HG03108 (cell line): ENCODE results near the gene TFF3.

Experiments
- ATAC-seq: cut with Tn5 transposase; IDR thresholded peaks from one replicate; pipeline ENCODE4 v1.9.1; 2021; ENCODE audit warnings: moderate library complexity; ENCODE audit not compliant: unreplicated experiment

TFF3 gene

DNA sequence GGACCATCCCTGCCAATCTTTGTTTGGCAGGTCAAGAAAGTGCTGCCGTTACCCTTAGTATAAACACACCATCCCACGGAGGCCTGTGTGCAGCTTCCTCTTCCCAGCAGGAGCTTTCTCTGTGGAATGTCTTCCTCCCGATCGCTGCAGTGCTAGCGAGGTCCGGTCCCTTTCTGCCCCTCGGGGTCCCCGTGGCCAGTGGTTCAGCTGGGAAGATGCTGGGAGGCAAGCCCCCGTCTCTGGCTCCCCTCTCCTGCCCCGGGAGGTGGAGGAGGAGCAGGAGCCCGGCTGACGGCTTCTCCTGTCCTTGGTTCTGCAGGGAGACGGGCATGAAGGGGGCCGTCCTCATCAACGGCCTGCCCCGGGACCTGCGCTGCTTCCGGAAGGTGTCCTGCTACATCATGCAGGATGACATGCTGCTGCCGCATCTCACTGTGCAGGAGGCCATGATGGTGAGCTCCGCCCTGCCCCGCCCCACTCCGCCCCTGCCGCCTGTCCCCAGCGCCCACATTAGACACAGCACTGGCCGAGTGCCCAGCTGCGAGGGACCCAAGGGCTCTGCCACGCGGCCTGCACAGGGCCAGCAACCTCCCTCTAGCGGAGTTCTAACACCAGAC, 42.1 kb downstream of the TFF3 start:
- no peak for ATAC-seq

DNA sequence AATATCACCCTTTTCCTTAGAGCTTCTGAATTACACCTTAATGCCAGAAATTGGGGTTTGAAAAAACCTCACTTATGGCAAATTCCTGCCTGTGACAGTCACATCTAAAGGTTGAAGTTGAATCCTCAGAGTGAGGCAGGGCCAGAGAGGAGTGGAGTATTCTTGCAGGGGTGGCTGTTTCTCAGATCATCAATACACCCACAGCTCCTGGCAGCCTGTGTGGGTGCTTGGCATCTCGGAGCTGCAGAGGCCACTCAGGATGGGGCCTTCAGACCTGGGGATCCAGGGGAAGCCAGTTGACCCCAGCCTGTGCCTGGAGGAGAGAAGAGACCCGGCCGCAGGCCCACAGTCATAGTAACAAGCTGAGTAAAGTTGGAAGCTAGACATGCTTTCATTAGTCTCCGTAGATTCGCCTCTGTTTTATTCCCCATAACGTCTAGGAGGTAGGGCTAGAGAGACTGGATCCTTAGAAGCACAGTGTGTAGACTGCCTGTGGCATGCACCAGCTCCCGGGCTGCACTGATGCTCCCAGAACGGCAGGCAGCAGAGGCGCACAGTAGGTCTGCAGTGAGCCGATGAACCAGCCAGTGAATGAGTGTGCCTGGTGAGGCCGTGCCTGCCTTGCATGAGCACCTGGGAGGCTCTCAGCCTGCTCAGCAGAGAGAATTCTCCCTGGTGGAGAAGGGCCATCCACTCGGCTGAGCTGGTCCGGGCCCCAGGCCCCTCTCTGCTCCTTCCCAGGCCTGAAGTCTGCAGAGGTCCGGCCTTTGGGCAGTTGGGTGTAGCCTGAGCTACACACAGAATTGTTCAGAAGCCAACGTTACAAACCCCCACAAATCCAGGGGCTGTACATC, 42.9 kb downstream of the TFF3 start:
- ATAC-seq = no peak

DNA sequence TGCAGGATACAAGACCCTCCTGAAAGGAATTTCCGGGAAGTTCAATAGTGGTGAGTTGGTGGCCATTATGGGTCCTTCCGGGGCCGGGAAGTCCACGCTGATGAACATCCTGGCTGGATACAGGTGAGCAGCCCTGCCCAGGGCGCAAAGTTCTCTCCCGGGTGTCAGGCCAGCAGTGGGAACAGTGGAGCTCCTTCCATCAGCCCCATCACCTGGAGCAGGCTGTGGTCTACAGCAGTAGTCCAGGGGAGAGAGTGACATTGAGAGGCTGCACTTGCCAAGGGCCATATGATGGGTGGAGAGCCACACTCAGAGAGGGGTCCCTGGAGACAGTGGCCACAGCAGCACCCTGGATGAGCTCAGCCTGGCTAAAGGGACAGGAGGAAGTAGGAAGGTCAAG, 44.1 kb downstream of the TFF3 start:
- ATAC-seq = no peak

GRCh38 chr21:42269386-42269785, 45.8 kb downstream of the TFF3 start:
- ATAC-seq = no peak

GRCh38 chr21:42266971-42267556, 48.1 kb downstream of the TFF3 start:
- no peak for ATAC-seq

GRCh38 chr21:42265231-42265812, 49.9 kb downstream of the TFF3 start:
- ATAC-seq = no peak

- ATAC-seq = no peak
These were observed 50.7 kb downstream of the TFF3 start for GRCh38 chr21:42264245-42265195.

GRCh38 chr21:42263591-42264131, 51.5 kb downstream of the TFF3 start:
- ATAC-seq = no peak

- no peak for ATAC-seq
These were observed 52.4 kb downstream of the TFF3 start for GRCh38 chr21:42262831-42263231.

GRCh38 chr21:42261829-42262200, 53.4 kb downstream of the TFF3 start:
- no peak for ATAC-seq
